Nephron (organoid): ENCODE results near the gene KLHL26.
"Not testable (repeated sequence)": the region's sequence is repeated elsewhere in the genome, so short reads cannot be mapped to it uniquely, and the experiment has no call there.

ENCODE experiments used
- H3K27ac Mint-ChIP-seq, 3 experiments: 2 replicates each; pipeline ENCODE4 v1.8.0; 2020; ENCODE audit warnings: mixed read lengths in 3 of 3, mild to moderate bottlenecking in 2 of 3, moderate library complexity in 1 of 3
- H3K27me3 Mint-ChIP-seq: 2 replicates; pipeline ENCODE4 v1.8.0; 2021; ENCODE audit warnings: low read depth, mild to moderate bottlenecking, moderate library complexity, mixed read lengths
- H3K36me3 Mint-ChIP-seq: 2 replicates; pipeline ENCODE4 v1.8.0; 2020; ENCODE audit warnings: low read depth, mixed read lengths
- H3K4me1 Mint-ChIP-seq: 2 replicates; pipeline ENCODE4 v1.8.0; 2020; ENCODE audit warnings: mixed read lengths
- H3K4me3 Mint-ChIP-seq, 3 experiments: 2 replicates each; pipeline ENCODE4 v1.8.0; 2020; ENCODE audit warnings: mild to moderate bottlenecking in 3 of 3, mixed read lengths in 3 of 3, moderate library complexity in 2 of 3
- H3K9me3 Mint-ChIP-seq: 2 replicates; pipeline ENCODE4 v1.8.0; 2020; ENCODE audit warnings: mixed read lengths
- TF ChIP-seq, protein P1 (sequence below), 3 experiments: fragments of 200-600 bp; sonication (generic); IDR thresholded peaks; one replicate each; pipeline ENCODE4 v1.5.0; 2021; ENCODE audit warnings: antibody characterized with exemption in 3 of 3; ENCODE audit not compliant: unreplicated experiment in 3 of 3

Gene KLHL26

DNA sequence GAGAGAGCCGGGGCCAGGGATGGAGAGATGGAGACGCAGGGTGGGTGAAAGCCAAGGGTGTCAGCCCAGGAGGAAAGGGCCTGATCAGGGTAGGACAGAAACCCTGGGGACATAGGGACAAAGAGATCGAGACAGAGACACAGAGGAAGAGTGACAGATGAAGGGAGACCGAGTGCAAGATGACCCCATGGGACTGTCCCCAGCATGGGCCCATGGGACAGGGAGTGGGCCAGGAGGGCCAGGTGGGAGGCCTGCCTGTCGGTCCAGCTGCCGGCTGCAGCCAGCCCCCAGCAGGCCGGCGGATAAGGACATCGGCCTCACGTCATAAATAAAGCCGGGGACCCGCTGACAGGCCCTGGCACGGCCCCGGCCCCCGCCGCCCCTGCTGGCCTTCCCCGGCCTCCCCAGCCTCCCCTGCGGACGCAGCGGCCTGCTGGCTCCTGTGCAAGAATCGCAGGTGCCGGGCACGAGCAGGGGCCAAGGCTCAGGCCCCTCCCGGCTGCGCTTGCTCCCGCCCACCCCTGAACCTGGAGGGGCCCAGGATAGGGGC lies 41.9 kb upstream of the KLHL26 start:
- Mint-ChIP-seq H3K36me3 (no peaks in the 10 kb centered on the region), H3K27ac (peak overlapping the region in 2 of 3 experiments; percentile 79 to 81), H3K4me1 (peaks cover 25% of the 10 kb centered on the region), H3K27me3 (peaks cover 41% of the 10 kb centered on the region), H3K9me3 (no peaks in the 10 kb centered on the region), H3K4me3 (peak overlapping the region; percentile 77 to 79 (median 78))
- TF ChIP-seq, protein P1, sequence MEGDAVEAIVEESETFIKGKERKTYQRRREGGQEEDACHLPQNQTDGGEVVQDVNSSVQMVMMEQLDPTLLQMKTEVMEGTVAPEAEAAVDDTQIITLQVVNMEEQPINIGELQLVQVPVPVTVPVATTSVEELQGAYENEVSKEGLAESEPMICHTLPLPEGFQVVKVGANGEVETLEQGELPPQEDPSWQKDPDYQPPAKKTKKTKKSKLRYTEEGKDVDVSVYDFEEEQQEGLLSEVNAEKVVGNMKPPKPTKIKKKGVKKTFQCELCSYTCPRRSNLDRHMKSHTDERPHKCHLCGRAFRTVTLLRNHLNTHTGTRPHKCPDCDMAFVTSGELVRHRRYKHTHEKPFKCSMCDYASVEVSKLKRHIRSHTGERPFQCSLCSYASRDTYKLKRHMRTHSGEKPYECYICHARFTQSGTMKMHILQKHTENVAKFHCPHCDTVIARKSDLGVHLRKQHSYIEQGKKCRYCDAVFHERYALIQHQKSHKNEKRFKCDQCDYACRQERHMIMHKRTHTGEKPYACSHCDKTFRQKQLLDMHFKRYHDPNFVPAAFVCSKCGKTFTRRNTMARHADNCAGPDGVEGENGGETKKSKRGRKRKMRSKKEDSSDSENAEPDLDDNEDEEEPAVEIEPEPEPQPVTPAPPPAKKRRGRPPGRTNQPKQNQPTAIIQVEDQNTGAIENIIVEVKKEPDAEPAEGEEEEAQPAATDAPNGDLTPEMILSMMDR (IDR thresholded peaks at IDR 0.05; ENCODE audit: unreplicated experiment in 3 of 3): no peak

DNA sequence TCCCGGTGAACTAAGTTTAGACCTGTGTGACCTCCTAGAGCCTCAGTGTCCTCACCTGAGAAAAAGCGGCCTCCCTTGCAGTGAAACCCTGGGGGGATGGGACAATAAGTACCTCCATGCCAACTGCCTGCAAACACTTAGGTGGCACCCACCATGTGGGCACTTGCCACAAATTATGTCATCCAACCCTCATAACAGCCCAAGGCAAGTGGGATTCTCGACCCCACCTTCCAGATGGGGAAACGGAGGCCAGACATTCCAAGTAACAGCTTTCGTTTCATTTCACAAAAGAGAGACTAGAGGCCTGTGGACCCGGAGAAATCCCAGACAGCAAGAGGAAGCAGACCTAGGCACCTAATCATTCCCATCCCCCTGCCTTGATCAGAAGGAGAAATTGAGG lies 41.4 kb upstream of the KLHL26 start:
- H3K4me3 Mint-ChIP-seq: peak overlapping the region; percentile 28 to 64 (median 43)
- H3K27ac Mint-ChIP-seq: no peak overlapping the region
- TF ChIP-seq, protein P1 (IDR thresholded peaks at IDR 0.05; ENCODE audit: unreplicated experiment in 3 of 3): no peak
- H3K9me3 Mint-ChIP-seq: no peaks in the 10 kb centered on the region
- peaks cover 21% of the 10 kb centered on the region for H3K4me1 Mint-ChIP-seq
- peaks cover 46% of the 10 kb centered on the region for H3K27me3 Mint-ChIP-seq
- H3K36me3 Mint-ChIP-seq: no peaks in the 10 kb centered on the region

- Mint-ChIP-seq H3K4me1 (peaks cover 15% of the 10 kb centered on the region), H3K27ac (peak overlapping the region in 1 of 3 experiments; percentile 52), H3K9me3 (no peaks in the 10 kb centered on the region), H3K27me3 (peaks cover 53% of the 10 kb centered on the region), H3K4me3 (no peak overlapping the region), H3K36me3 (no peaks in the 10 kb centered on the region)
- TF ChIP-seq, protein P1 (IDR thresholded peaks at IDR 0.05; ENCODE audit: unreplicated experiment in 3 of 3): no peak
These were observed 40.1 kb upstream of the KLHL26 start for GRCh38 chr19:18596752-18597157.

DNA sequence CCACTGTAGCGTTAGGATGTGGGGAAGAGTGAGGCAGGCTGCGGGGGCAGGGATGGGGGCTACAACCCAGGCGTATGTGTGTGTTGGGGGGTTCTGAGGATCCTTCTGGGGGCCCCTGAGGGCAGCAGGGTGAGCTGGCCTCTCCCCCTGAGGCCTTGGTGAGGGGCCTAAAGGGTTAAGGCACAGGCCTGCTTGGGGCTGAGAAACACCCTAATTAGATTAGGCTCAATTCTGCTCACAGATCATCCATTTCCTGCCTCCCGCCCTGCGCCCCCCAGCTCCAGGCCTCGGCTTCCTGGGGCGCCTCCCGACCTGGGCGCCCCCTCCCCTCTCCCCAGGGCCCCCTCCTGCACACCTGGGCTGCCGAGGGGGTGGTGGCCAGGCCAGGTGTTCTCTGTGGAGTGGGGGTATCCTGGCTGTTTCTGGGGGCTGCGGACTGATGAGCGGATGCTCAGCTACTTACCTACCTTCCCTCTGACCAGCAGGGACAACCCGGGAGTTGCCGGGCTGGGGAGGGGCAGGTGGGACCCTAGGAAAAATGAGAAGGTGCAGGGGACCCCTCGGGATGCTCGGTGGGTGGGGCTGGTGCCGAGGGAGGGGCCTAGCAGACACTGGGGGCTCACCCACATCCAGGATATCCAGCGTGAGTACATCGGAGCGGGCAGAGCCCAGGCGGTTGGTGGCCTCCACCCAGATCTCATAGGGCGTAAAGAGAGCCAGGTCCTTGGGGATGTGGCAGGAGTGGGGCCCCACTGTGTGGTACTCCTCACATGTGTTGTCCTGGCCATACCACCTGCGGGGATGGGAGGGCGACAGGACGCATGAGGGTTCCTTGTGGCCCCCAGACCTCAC lies 38.8 kb upstream of the KLHL26 start:
- no peaks in the 10 kb centered on the region for H3K9me3 Mint-ChIP-seq
- H3K27ac Mint-ChIP-seq: no peak overlapping the region
- no peak overlapping the region for H3K4me3 Mint-ChIP-seq
- TF ChIP-seq, protein P1 (IDR thresholded peaks at IDR 0.05; ENCODE audit: unreplicated experiment in 3 of 3): no peak
- H3K27me3 Mint-ChIP-seq: peaks cover 65% of the 10 kb centered on the region
- peaks cover 18% of the 10 kb centered on the region for H3K4me1 Mint-ChIP-seq
- no peaks in the 10 kb centered on the region for H3K36me3 Mint-ChIP-seq

GRCh38 chr19:18599485-18599884 lies 37.3 kb upstream of the KLHL26 start:
- TF ChIP-seq, protein P1 (IDR thresholded peaks at IDR 0.05; ENCODE audit: unreplicated experiment in 3 of 3): no peak
- Mint-ChIP-seq H3K27me3 (peaks cover 75% of the 10 kb centered on the region), H3K9me3 (no peaks in the 10 kb centered on the region), H3K36me3 (no peaks in the 10 kb centered on the region), H3K4me3 (no peak overlapping the region), H3K27ac (no peak overlapping the region), H3K4me1 (peaks cover 17% of the 10 kb centered on the region)

GRCh38 chr19:18600692-18601397 lies 36.0 kb upstream of the KLHL26 start:
- H3K4me3 Mint-ChIP-seq, H3K27ac Mint-ChIP-seq, H3K36me3 Mint-ChIP-seq, H3K9me3 Mint-ChIP-seq: not testable (repeated sequence)
- H3K27me3 Mint-ChIP-seq: peaks cover 79% of the 10 kb centered on the region
- peaks cover 12% of the 10 kb centered on the region for H3K4me1 Mint-ChIP-seq
